ENCODE measurements around the gene COMMD8.

COMMD8 gene

GRCh38 chr4:47471064-47471463 lies 7.6 kb upstream of the COMMD8 start:
- no peak overlapping the region for H2BK15ac ChIP-seq (replicated peaks; ENCODE audit: low read depth)
- H3K27ac ChIP-seq (ENCODE audit: low read depth, low read length) = no peak overlapping the region
- H2BK120ac ChIP-seq (ENCODE audit: low read depth, low read length) = no peak overlapping the region
- H3K23ac ChIP-seq (ENCODE audit: low read length) = no peak overlapping the region
- no peak overlapping the region for H3K4me2 ChIP-seq (ENCODE audit: low read length)
- no peak overlapping the region for H3K4ac ChIP-seq (ENCODE audit: low read depth, low read length)
- H3K79me2 ChIP-seq (ENCODE audit: control insufficient read depth, insufficient read depth, low read length) = no peaks in the 10 kb centered on the region
- WGBS (ENCODE audit: extremely low coverage, insufficient coverage, low lambda C conversion rate) = no CpG with 5 or more reads among the region's 4 CpGs
- no peak overlapping the region for H3K9ac ChIP-seq (ENCODE audit: low read length)
- H4K8ac ChIP-seq (ENCODE audit: low read depth, low read length) = no peak overlapping the region
- H2BK5ac ChIP-seq (ENCODE audit: low read length) = no peak overlapping the region
- no peaks in the 10 kb centered on the region for H3K36me3 ChIP-seq (ENCODE audit: control insufficient read depth, insufficient read depth, low read length)
- H3K79me1 ChIP-seq (ENCODE audit: low read length) = no peaks in the 10 kb centered on the region
- no peak overlapping the region for H3K4me3 ChIP-seq (ENCODE audit: low read length)
- H4K5ac ChIP-seq (ENCODE audit: low read length) = no peak overlapping the region
- no peak overlapping the region for H3K18ac ChIP-seq (ENCODE audit: low read length)
- H3K4me1 ChIP-seq (ENCODE audit: control insufficient read depth, low read depth, low read length) = no peaks in the 10 kb centered on the region
- DNase-seq = no peak
- H2AK5ac ChIP-seq (ENCODE audit: low read length) = no peak overlapping the region
- no peaks in the 10 kb centered on the region for H3K27me3 ChIP-seq (ENCODE audit: insufficient read depth, low read length, poor library complexity)
- H3K56ac ChIP-seq (ENCODE audit: low read length) = no peak overlapping the region

- Histone ChIP-seq H3K18ac (ENCODE audit: low read length) (no peak overlapping the region), H3K4me1 (ENCODE audit: control insufficient read depth, low read depth, low read length) (no peaks in the 10 kb centered on the region), H3K79me2 (ENCODE audit: control insufficient read depth, insufficient read depth, low read length) (no peaks in the 10 kb centered on the region), H2AK5ac (ENCODE audit: low read length) (no peak overlapping the region), H3K9ac (ENCODE audit: low read length) (no peak overlapping the region), H3K27ac (ENCODE audit: low read depth, low read length) (no peak overlapping the region), H2BK5ac (ENCODE audit: low read length) (no peak overlapping the region), H3K23ac (ENCODE audit: low read length) (no peak overlapping the region), H2BK15ac (replicated peaks; ENCODE audit: low read depth) (no peak overlapping the region), H3K56ac (ENCODE audit: low read length) (no peak overlapping the region), H2BK120ac (ENCODE audit: low read depth, low read length) (no peak overlapping the region), H3K79me1 (ENCODE audit: low read length) (no peaks in the 10 kb centered on the region), H3K4me2 (ENCODE audit: low read length) (no peak overlapping the region), H3K4ac (ENCODE audit: low read depth, low read length) (no peak overlapping the region), H4K5ac (ENCODE audit: low read length) (no peak overlapping the region), H3K4me3 (ENCODE audit: low read length) (no peak overlapping the region), H3K27me3 (ENCODE audit: insufficient read depth, low read length, poor library complexity) (no peaks in the 10 kb centered on the region), H4K8ac (ENCODE audit: low read depth, low read length) (no peak overlapping the region), H3K36me3 (ENCODE audit: control insufficient read depth, insufficient read depth, low read length) (no peaks in the 10 kb centered on the region)
- no CpG with 5 or more reads among the region's 3 CpGs for WGBS (ENCODE audit: extremely low coverage, insufficient coverage, low lambda C conversion rate)
- no peak for DNase-seq
These were observed 6.4 kb upstream of the COMMD8 start for GRCh38 chr4:47469951-47470350.

GRCh38 chr4:47468706-47469365 lies 5.3 kb upstream of the COMMD8 start:
- H3K18ac ChIP-seq (ENCODE audit: low read length) = no peak overlapping the region
- H3K4ac ChIP-seq (ENCODE audit: low read depth, low read length) = no peak overlapping the region
- WGBS (ENCODE audit: extremely low coverage, insufficient coverage, low lambda C conversion rate) = no CpG with 5 or more reads among the region's 6 CpGs
- no peak overlapping the region for H3K4me3 ChIP-seq (ENCODE audit: low read length)
- H2BK15ac ChIP-seq (replicated peaks; ENCODE audit: low read depth) = no peak overlapping the region
- no peaks in the 10 kb centered on the region for H3K27me3 ChIP-seq (ENCODE audit: insufficient read depth, low read length, poor library complexity)
- H3K56ac ChIP-seq (ENCODE audit: low read length) = no peak overlapping the region
- no peak overlapping the region for H3K27ac ChIP-seq (ENCODE audit: low read depth, low read length)
- no peak overlapping the region for H4K5ac ChIP-seq (ENCODE audit: low read length)
- no peak overlapping the region for H3K4me2 ChIP-seq (ENCODE audit: low read length)
- no peak overlapping the region for H3K23ac ChIP-seq (ENCODE audit: low read length)
- H3K9ac ChIP-seq (ENCODE audit: low read length) = no peak overlapping the region
- no peak overlapping the region for H2AK5ac ChIP-seq (ENCODE audit: low read length)
- no peaks in the 10 kb centered on the region for H3K4me1 ChIP-seq (ENCODE audit: control insufficient read depth, low read depth, low read length)
- DNase-seq = peak; percentile 27
- no peaks in the 10 kb centered on the region for H3K79me2 ChIP-seq (ENCODE audit: control insufficient read depth, insufficient read depth, low read length)
- H4K8ac ChIP-seq (ENCODE audit: low read depth, low read length) = no peak overlapping the region
- no peak overlapping the region for H2BK120ac ChIP-seq (ENCODE audit: low read depth, low read length)
- no peaks in the 10 kb centered on the region for H3K79me1 ChIP-seq (ENCODE audit: low read length)
- H3K36me3 ChIP-seq (ENCODE audit: control insufficient read depth, insufficient read depth, low read length) = no peaks in the 10 kb centered on the region
- H2BK5ac ChIP-seq (ENCODE audit: low read length) = no peak overlapping the region

GRCh38 chr4:47466056-47466785 lies 2.7 kb upstream of the COMMD8 start:
- no peak overlapping the region for H3K27ac ChIP-seq (ENCODE audit: low read depth, low read length)
- no peak overlapping the region for H3K56ac ChIP-seq (ENCODE audit: low read length)
- H4K5ac ChIP-seq (ENCODE audit: low read length) = no peak overlapping the region
- no peak for DNase-seq
- no peaks in the 10 kb centered on the region for H3K36me3 ChIP-seq (ENCODE audit: control insufficient read depth, insufficient read depth, low read length)
- H2BK15ac ChIP-seq (replicated peaks; ENCODE audit: low read depth) = no peak overlapping the region
- no peak overlapping the region for H3K4ac ChIP-seq (ENCODE audit: low read depth, low read length)
- H3K79me1 ChIP-seq (ENCODE audit: low read length) = no peaks in the 10 kb centered on the region
- no peak overlapping the region for H3K4me2 ChIP-seq (ENCODE audit: low read length)
- H2AK5ac ChIP-seq (ENCODE audit: low read length) = no peak overlapping the region
- no CpG with 5 or more reads among the region's 2 CpGs for WGBS (ENCODE audit: extremely low coverage, insufficient coverage, low lambda C conversion rate)
- H3K23ac ChIP-seq (ENCODE audit: low read length) = no peak overlapping the region
- no peak overlapping the region for H2BK120ac ChIP-seq (ENCODE audit: low read depth, low read length)
- H3K4me3 ChIP-seq (ENCODE audit: low read length) = no peak overlapping the region
- H4K8ac ChIP-seq (ENCODE audit: low read depth, low read length) = no peak overlapping the region
- H3K4me1 ChIP-seq (ENCODE audit: control insufficient read depth, low read depth, low read length) = no peaks in the 10 kb centered on the region
- H3K79me2 ChIP-seq (ENCODE audit: control insufficient read depth, insufficient read depth, low read length) = no peaks in the 10 kb centered on the region
- no peaks in the 10 kb centered on the region for H3K27me3 ChIP-seq (ENCODE audit: insufficient read depth, low read length, poor library complexity)
- no peak overlapping the region for H3K9ac ChIP-seq (ENCODE audit: low read length)
- H2BK5ac ChIP-seq (ENCODE audit: low read length) = no peak overlapping the region
- H3K18ac ChIP-seq (ENCODE audit: low read length) = no peak overlapping the region

- H3K18ac ChIP-seq (ENCODE audit: low read length) = no peak overlapping the region
- H3K79me2 ChIP-seq (ENCODE audit: control insufficient read depth, insufficient read depth, low read length) = no peaks in the 10 kb centered on the region
- H3K4me2 ChIP-seq (ENCODE audit: low read length) = no peak overlapping the region
- no CpG with 5 or more reads among the region's 2 CpGs for WGBS (ENCODE audit: extremely low coverage, insufficient coverage, low lambda C conversion rate)
- H3K79me1 ChIP-seq (ENCODE audit: low read length) = no peaks in the 10 kb centered on the region
- H3K4me3 ChIP-seq (ENCODE audit: low read length) = no peak overlapping the region
- no peak overlapping the region for H3K27ac ChIP-seq (ENCODE audit: low read depth, low read length)
- no peaks in the 10 kb centered on the region for H3K4me1 ChIP-seq (ENCODE audit: control insufficient read depth, low read depth, low read length)
- no peak overlapping the region for H3K4ac ChIP-seq (ENCODE audit: low read depth, low read length)
- H3K23ac ChIP-seq (ENCODE audit: low read length) = no peak overlapping the region
- no peaks in the 10 kb centered on the region for H3K27me3 ChIP-seq (ENCODE audit: insufficient read depth, low read length, poor library complexity)
- no peak overlapping the region for H3K56ac ChIP-seq (ENCODE audit: low read length)
- H4K8ac ChIP-seq (ENCODE audit: low read depth, low read length) = no peak overlapping the region
- no peak overlapping the region for H3K9ac ChIP-seq (ENCODE audit: low read length)
- no peak overlapping the region for H2BK15ac ChIP-seq (replicated peaks; ENCODE audit: low read depth)
- no peak overlapping the region for H2BK120ac ChIP-seq (ENCODE audit: low read depth, low read length)
- H4K5ac ChIP-seq (ENCODE audit: low read length) = no peak overlapping the region
- no peak for DNase-seq
- H2AK5ac ChIP-seq (ENCODE audit: low read length) = no peak overlapping the region
- no peak overlapping the region for H2BK5ac ChIP-seq (ENCODE audit: low read length)
- H3K36me3 ChIP-seq (ENCODE audit: control insufficient read depth, insufficient read depth, low read length) = no peaks in the 10 kb centered on the region
These were observed 1.5 kb upstream of the COMMD8 start for GRCh38 chr4:47465004-47465403.

Data from mesendoderm (in vitro differentiated cells).